ENCODE measurements around the gene SLC2A4RG.

SLC2A4RG gene

GRCh38 chr20:63699466-63700198 lies 39.9 kb upstream of the SLC2A4RG start:
- no peak for DNase-seq (ENCODE audit: low read depth in 3 of 3)

- DNase-seq (ENCODE audit: low read depth in 3 of 3) = no peak
Observed at GRCh38 chr20:63700199-63701050, 39.2 kb upstream of the SLC2A4RG start.

GRCh38 chr20:63701051-63701328 lies 38.6 kb upstream of the SLC2A4RG start:
- no peak for DNase-seq (ENCODE audit: low read depth in 3 of 3)

GRCh38 chr20:63701329-63702035 lies 38.1 kb upstream of the SLC2A4RG start:
- no peak for DNase-seq (ENCODE audit: low read depth in 3 of 3)

GRCh38 chr20:63702036-63702665 lies 37.4 kb upstream of the SLC2A4RG start:
- DNase-seq (ENCODE audit: low read depth in 3 of 3) = no peak

GRCh38 chr20:63702751-63703470 lies 36.7 kb upstream of the SLC2A4RG start:
- DNase-seq (ENCODE audit: low read depth in 3 of 3) = no peak

- DNase-seq (ENCODE audit: low read depth in 3 of 3) = no peak
Observed at GRCh38 chr20:63703471-63703975, 36.1 kb upstream of the SLC2A4RG start.

GRCh38 chr20:63703976-63704748 lies 35.4 kb upstream of the SLC2A4RG start:
- DNase-seq (ENCODE audit: low read depth in 3 of 3) = no peak

- DNase-seq (ENCODE audit: low read depth in 3 of 3) = no peak
Observed at GRCh38 chr20:63704749-63705117, 34.8 kb upstream of the SLC2A4RG start.

GRCh38 chr20:63705232-63706026 lies 34.1 kb upstream of the SLC2A4RG start:
- DNase-seq (ENCODE audit: low read depth in 3 of 3) = no peak

- DNase-seq (ENCODE audit: low read depth in 3 of 3) = no peak
Observed at GRCh38 chr20:63706027-63706695, 33.4 kb upstream of the SLC2A4RG start.

GRCh38 chr20:63706852-63707557 lies 32.6 kb upstream of the SLC2A4RG start:
- peak in 2 of 3 experiments; percentile 53 to 66 for DNase-seq (ENCODE audit: low read depth in 3 of 3)

- DNase-seq (ENCODE audit: low read depth in 3 of 3) = peak; percentile 74 to 81 (median 76)
Observed at GRCh38 chr20:63707558-63708300, 31.8 kb upstream of the SLC2A4RG start, which contains the start of the genes ARFRP1 and ZGPAT. Gene ARFRP1 (minus strand): TSS chr20:63707976. CDS start chr20:63707091, 885 bp downstream. Gene ZGPAT (plus strand): TSS chr20:63708039. CDS start chr20:63708581, 542 bp downstream.

- no peak for DNase-seq (ENCODE audit: low read depth in 3 of 3)
Observed at GRCh38 chr20:63708301-63709148, 31.1 kb upstream of the SLC2A4RG start.

GRCh38 chr20:63709149-63709527 lies 30.4 kb upstream of the SLC2A4RG start:
- DNase-seq (ENCODE audit: low read depth in 3 of 3) = no peak

- DNase-seq (ENCODE audit: low read depth in 3 of 3) = no peak
Observed at GRCh38 chr20:63711085-63711645, 28.4 kb upstream of the SLC2A4RG start.

Measured in stimulated activated CD4-positive, alpha-beta T cell treated with anti-CD3 and anti-CD28 coated beads, TNF-alpha, amount 100 ng/mL, for 4 hours (primary cell).